Measurements from ENCODE around the gene MFSD11. TPM values are rescaled to one million over a fixed set of nuclear protein-coding genes. Genes with fewer than 3 reads are reported as not detected.
"Not testable (repeated sequence)": the region's sequence is repeated elsewhere in the genome, so short reads cannot be mapped to it uniquely, and the experiment has no call there.

MFSD11 gene
- total and polyA plus RNA-seq, 8 donors = 23.6 to 38.4 (median 35.3) TPM

GRCh38 chr17:76735586-76736348 lies 2.2 kb upstream of the MFSD11 start:
- Histone ChIP-seq H3K4me1 (peaks cover 22 to 75% of the 10 kb centered on the region in 2 donors), H3K27ac (peak overlapping the region; percentile 99), H3K36me3 (peaks cover 0 to 54% of the 10 kb centered on the region in 2 donors), H3K27me3 (no peaks in the 10 kb centered on the region), H3K9me3 (no peaks in the 10 kb centered on the region), H3K4me3 (peak overlapping the region; percentile 97 to 98)
- DNase-seq (no peak), ATAC-seq (no peak)
- TF ChIP-seq CTCF (IDR thresholded peaks at IDR 0.05) = peak in 1 of 2 donors; percentile 4
- intact Hi-C loops (cut with DNase I) = no loop called here

DNA sequence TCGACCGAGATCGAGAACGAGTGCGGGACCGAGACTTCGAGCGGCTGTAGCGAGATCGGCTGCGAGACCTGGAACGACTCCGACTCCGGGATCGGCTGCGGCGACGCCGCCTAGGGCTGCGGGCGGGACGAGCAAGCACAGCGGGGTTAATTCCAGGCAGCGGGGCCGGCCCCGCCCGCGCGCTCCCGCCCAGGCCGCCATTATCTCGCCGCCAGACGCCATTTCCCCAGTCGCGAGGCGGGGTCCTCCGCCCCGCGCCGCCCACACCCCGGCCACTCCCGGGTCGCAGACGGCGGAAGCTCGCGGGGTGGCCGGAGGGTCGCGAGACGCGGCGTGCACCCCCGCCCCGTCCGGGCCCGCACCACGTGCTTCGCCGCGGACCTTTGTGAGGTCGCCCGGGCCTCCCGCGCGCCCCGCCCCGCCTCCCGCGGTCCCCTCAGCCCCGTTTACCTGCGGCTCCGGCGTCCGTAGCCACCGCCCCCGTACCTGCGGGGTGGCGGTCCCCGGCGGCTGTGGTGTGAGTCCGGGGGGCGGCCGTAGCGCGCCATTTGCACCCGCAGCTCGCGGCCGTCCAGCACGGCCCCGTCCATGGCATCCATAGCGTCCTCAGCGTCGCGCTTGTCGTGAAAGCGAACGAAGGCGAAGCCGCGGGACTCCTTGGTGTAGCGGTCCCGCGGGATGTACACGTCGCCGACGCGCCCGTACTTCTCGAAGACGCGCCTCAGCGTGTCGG lies 1.4 kb upstream of the MFSD11 start:
- intact Hi-C loops (cut with DNase I) = no loop called here
- peaks cover 0 to 49% of the 10 kb centered on the region in 2 donors for H3K36me3 ChIP-seq
- ATAC-seq (peak; percentile 43), DNase-seq (peak; percentile 67 to 94 (median 81))
- H3K27ac ChIP-seq = peak overlapping the region; percentile 99
- H3K4me3 ChIP-seq = peak overlapping the region; percentile 97 to 98
- TF ChIP-seq CTCF (IDR thresholded peaks at IDR 0.05) = no peak
- peaks cover 22 to 70% of the 10 kb centered on the region in 2 donors for H3K4me1 ChIP-seq
- no peaks in the 10 kb centered on the region for H3K27me3 ChIP-seq
- H3K9me3 ChIP-seq = no peaks in the 10 kb centered on the region

DNA sequence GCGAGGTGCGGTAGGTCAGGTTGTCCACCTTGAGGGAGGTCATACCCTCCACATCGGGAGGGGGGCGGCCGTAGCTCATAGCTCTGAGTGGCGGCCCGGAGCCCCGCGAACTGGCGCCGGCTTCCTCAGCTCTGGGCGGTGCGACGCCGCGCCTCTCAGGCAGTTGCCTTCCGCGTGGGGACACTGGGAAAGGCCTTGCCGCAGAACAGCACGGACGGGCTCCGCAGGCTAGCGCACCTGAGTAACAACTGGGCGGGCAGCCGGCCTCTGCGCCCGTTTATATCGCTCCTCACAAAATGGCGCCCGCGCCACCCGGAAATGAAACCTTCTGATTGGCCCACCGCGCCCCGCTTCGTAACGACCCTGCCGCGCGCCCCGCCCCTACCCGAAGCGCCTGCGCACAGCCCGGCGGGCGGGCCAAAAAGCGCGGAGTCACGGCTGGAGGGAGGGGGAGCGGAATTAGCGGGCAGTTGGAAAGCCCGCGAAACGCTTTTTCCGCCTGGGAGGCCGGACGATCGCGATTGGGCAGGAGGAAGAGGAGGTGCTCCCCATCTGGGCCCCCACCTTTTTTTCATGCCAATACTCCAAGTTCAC lies 740 bp upstream of the MFSD11 start, which contains the start of gene SRSF2:
Gene SRSF2, minus strand, starts transcription at position 250 of the 594 bp plus-strand sequence. Its CDS starts 171 bp downstream, at position 79.
- Histone ChIP-seq H3K27me3 (no peaks in the 10 kb centered on the region), H3K27ac (peak within 1 kb of the TSS; percentile 99), H3K4me1 (peaks cover 22 to 63% of the 10 kb centered on the region in 2 donors), H3K9me3 (no peaks in the 10 kb centered on the region), H3K36me3 (peaks cover 0 to 49% of the 10 kb centered on the region in 2 donors), H3K4me3 (peak within 1 kb of the TSS; percentile 97 to 98)
- intact Hi-C loops (cut with DNase I) = no loop called here
- DNase-seq (peak; percentile 98 to 99 (median 98)), ATAC-seq (peak; percentile 88)
- no peak for TF ChIP-seq CTCF (IDR thresholded peaks at IDR 0.05)

DNA sequence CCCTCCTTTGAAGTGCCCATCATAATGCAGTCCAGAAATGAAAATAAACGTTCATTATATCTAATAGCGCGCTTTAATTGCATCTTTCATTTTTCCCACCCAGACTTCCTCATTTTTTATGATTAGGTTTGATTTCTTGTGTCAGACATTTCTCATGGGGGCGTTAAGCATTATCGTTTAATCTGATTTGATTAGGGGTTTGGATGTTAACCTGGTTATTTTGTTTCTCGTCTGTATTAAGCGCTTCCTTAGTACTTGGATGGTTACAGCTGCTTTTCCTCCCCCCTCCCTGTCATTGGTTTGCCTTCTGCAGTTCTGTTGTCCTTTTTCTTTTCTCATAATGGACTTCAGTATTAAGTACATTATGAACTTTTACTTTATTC lies 540 bp downstream of the MFSD11 start:
- Histone ChIP-seq H3K4me3 (peak overlapping the region; percentile 97 to 98), H3K9me3 (no peaks in the 10 kb centered on the region), H3K36me3 (peaks cover 0 to 49% of the 10 kb centered on the region in 2 donors), H3K27ac (peak overlapping the region; percentile 99), H3K27me3 (no peaks in the 10 kb centered on the region), H3K4me1 (peaks cover 22 to 50% of the 10 kb centered on the region in 2 donors)
- DNase-seq (no peak), ATAC-seq (no peak)
- intact Hi-C loops (cut with DNase I) = no loop called here
- TF ChIP-seq CTCF (IDR thresholded peaks at IDR 0.05) = no peak

DNA sequence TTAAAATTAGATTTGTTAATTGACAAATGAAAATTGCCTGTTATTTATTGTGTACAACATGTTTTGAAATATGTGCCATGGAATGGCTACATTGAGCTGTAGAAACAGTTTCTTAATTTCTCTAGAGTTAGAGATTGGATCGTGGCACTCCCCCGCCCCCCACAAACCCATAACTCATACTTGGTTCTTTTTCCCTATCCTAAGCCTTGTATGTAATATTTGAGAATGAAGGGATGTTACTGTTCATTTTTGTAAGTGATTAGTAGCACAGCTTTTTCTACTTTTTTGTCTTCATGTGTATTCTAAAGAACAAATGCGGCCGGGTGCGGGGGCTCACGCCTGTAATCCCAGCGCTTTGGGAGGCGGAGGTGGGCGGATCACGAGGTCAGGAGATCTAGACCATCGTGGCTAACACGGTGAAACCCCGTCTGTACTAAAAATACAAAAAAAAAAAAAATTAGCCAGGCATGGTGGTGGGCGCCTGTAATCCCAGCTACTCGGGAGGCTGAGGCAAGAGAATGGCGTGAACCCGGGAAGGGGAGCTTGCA lies 1.7 kb downstream of the MFSD11 start:
- ATAC-seq; DNase-seq; H3K27me3 ChIP-seq; H3K27ac ChIP-seq; intact Hi-C loops (cut with DNase I); H3K9me3 ChIP-seq: not testable (repeated sequence)
- peaks cover 0 to 49% of the 10 kb centered on the region in 2 donors for H3K36me3 ChIP-seq
- peaks cover 11 to 39% of the 10 kb centered on the region in 2 donors for H3K4me1 ChIP-seq
- H3K4me3 ChIP-seq = peak overlapping the region in 1 of 2 donors; percentile 97

Measured in left lung (tissue), 10 donors.